WTC11 (cell line): ENCODE data around the gene COG3. TPM values are rescaled to one million over a fixed set of nuclear protein-coding genes. Genes with fewer than 3 reads are reported as not detected.

Experiments used
- ATAC-seq: fragments of 200-7000 bp; cut with Tn5 transposase; 2 replicates; pipeline ENCODE4 v1.10.0; 2021; ENCODE audit warnings: mild to moderate bottlenecking, moderate library complexity
- CTCF ChIA-PET: fragments of 300-600 bp; sonication (Branson Sonifier 250); formaldehyde crosslinking; loops from one replicate; lab custom pipeline; 2021; ENCODE audit warnings: antibody characterized with exemption; lab: Charles Lee
- POLR2A ChIA-PET: fragments of 350-600 bp; sonication (Branson Sonifier 250); formaldehyde crosslinking; loops from one replicate; lab custom pipeline; 2021; ENCODE audit warnings: antibody characterized with exemption; lab: Charles Lee
- DNase-seq: peaks from one replicate; pipeline ENCODE4 v3.0.0; 2021; ENCODE audit warnings: low spot score
- H3K27ac Mint-ChIP-seq: 2 replicates; pipeline ENCODE4 v1.8.0; 2021; ENCODE audit warnings: mixed read lengths
- H3K27me3 Mint-ChIP-seq: 2 replicates; pipeline ENCODE4 v1.8.0; 2021; ENCODE audit warnings: low read depth, mild to moderate bottlenecking, moderate library complexity, mixed read lengths
- H3K36me3 Mint-ChIP-seq: 2 replicates; pipeline ENCODE4 v1.8.0; 2021; ENCODE audit warnings: mixed read lengths
- H3K4me1 Mint-ChIP-seq: 2 replicates; pipeline ENCODE4 v1.8.0; 2022; ENCODE audit warnings: mixed read lengths
- H3K4me3 Mint-ChIP-seq: 2 replicates; pipeline ENCODE4 v1.8.0; 2021; ENCODE audit warnings: mild to moderate bottlenecking, moderate library complexity, mixed read lengths
- H3K9me3 Mint-ChIP-seq: 2 replicates; pipeline ENCODE4 v1.8.0; 2021; ENCODE audit warnings: mixed read lengths
- AFF4 ChIP-seq: sonication (generic); formaldehyde crosslinking; IDR thresholded peaks from 2 replicates; pipeline ENCODE4 v1.8.1; 2023; ENCODE audit warnings: mild to moderate bottlenecking, missing genetic modification reagents, borderline replicate concordance
- CTCF ChIP-seq: fragments of 200-600 bp; IDR thresholded peaks from 2 replicates; pipeline ENCODE4 v1.8.0; 2022; ENCODE audit warnings: antibody characterized with exemption
- ESRRA ChIP-seq: sonication (generic); formaldehyde crosslinking; IDR thresholded peaks from 2 replicates; pipeline ENCODE4 v1.8.1; 2022; ENCODE audit warnings: mild to moderate bottlenecking, missing genetic modification reagents, borderline replicate concordance
- FOXJ3 ChIP-seq: sonication (generic); formaldehyde crosslinking; IDR thresholded peaks from 2 replicates; pipeline ENCODE4 v1.9.0; 2021; ENCODE audit warnings: missing genetic modification reagents, mild to moderate bottlenecking, borderline replicate concordance
- GRHL2 ChIP-seq: fragments of 250-450 bp; sonication (Bioruptor Pico); IDR thresholded peaks from 2 replicates; pipeline ENCODE4 v1.8.0; 2022; ENCODE audit warnings: mild to moderate bottlenecking, moderate library complexity; ENCODE audit not compliant: insufficient replicate concordance, severe bottlenecking
- GTF2I ChIP-seq: fragments of 250-450 bp; sonication (Bioruptor Pico); conservative IDR thresholded peaks from 2 replicates; pipeline ENCODE4 v1.4.0; 2021; ENCODE audit warnings: mild to moderate bottlenecking
- HMGA2 ChIP-seq: fragments of 250-450 bp; sonication (Bioruptor Pico); IDR thresholded peaks from 2 replicates; pipeline ENCODE4 v1.4.0; 2021; ENCODE audit warnings: mild to moderate bottlenecking, moderate library complexity
- NR1H2 ChIP-seq: sonication (generic); formaldehyde crosslinking; IDR thresholded peaks from 2 replicates; pipeline ENCODE4 v1.9.0; 2021; ENCODE audit warnings: mild to moderate bottlenecking, moderate library complexity, missing genetic modification reagents
- NR2C2 ChIP-seq: sonication (generic); formaldehyde crosslinking; IDR thresholded peaks from 2 replicates; pipeline ENCODE4 v1.8.0; 2022; ENCODE audit warnings: mild to moderate bottlenecking, missing genetic modification reagents
- RORB ChIP-seq: fragments of 250-450 bp; sonication (Bioruptor Pico); IDR thresholded peaks from 2 replicates; pipeline ENCODE4 v1.9.0; 2021; ENCODE audit warnings: mild to moderate bottlenecking
- SP1 ChIP-seq: sonication (generic); formaldehyde crosslinking; conservative IDR thresholded peaks from 2 replicates; pipeline ENCODE4 v1.8.1; 2022; ENCODE audit warnings: missing genetic modification reagents
- ZBTB21 ChIP-seq: sonication (generic); formaldehyde crosslinking; IDR thresholded peaks from 2 replicates; pipeline ENCODE4 v1.8.1; 2023; ENCODE audit warnings: mild to moderate bottlenecking, missing genetic modification reagents, borderline replicate concordance
- ZNF121 ChIP-seq: sonication (generic); formaldehyde crosslinking; IDR thresholded peaks from 2 replicates; pipeline ENCODE4 v1.8.0; 2023; ENCODE audit warnings: missing genetic modification reagents
- ZNF232 ChIP-seq: sonication (generic); formaldehyde crosslinking; IDR thresholded peaks from 2 replicates; pipeline ENCODE4 v1.8.0; 2022; ENCODE audit warnings: mild to moderate bottlenecking, missing genetic modification reagents
- ZNF396 ChIP-seq: fragments of 250-450 bp; sonication (Bioruptor Pico); IDR thresholded peaks from 2 replicates; pipeline ENCODE4 v1.8.0; 2021; ENCODE audit warnings: mild to moderate bottlenecking, moderate library complexity, borderline replicate concordance
- ZNF416 ChIP-seq: fragments of 250-450 bp; sonication (Bioruptor Pico); IDR thresholded peaks from 2 replicates; pipeline ENCODE4 v1.9.0; 2021; ENCODE audit warnings: mild to moderate bottlenecking, inconsistent platforms
- ZNF423 ChIP-seq: fragments of 250-450 bp; sonication (Bioruptor Pico); IDR thresholded peaks from 2 replicates; pipeline ENCODE4 v2.1.2; 2022; ENCODE audit warnings: mild to moderate bottlenecking, moderate library complexity
- ZNF425 ChIP-seq: fragments of 250-450 bp; sonication (Bioruptor Pico); conservative IDR thresholded peaks from 2 replicates; pipeline ENCODE4 v1.9.0; 2021; ENCODE audit warnings: mild to moderate bottlenecking
- ZNF532 ChIP-seq: fragments of 250-450 bp; sonication (Bioruptor Pico); IDR thresholded peaks from 2 replicates; pipeline ENCODE4 v1.9.0; 2021; ENCODE audit warnings: mild to moderate bottlenecking, borderline replicate concordance
- total RNA-seq: library from RNA; stranded (reverse); gene quantifications from 3 replicates; pipeline ENCODE4 v1.2.3, GENCODE V29; 2021
- TF ChIP-seq, protein P1 (sequence below): sonication (generic); formaldehyde crosslinking; IDR thresholded peaks from 2 replicates; pipeline ENCODE4 v1.8.1; 2022; ENCODE audit warnings: missing genetic modification reagents, borderline replicate concordance
- TF ChIP-seq, protein P2 (sequence below): sonication (generic); formaldehyde crosslinking; IDR thresholded peaks from 2 replicates; pipeline ENCODE4 v1.8.0; 2022; ENCODE audit warnings: mild to moderate bottlenecking, missing genetic modification reagents

COG3 gene
- total RNA-seq, 1 experiment from 2014 or later: 21.6 TPM

- TF ChIP-seq, protein P1, sequence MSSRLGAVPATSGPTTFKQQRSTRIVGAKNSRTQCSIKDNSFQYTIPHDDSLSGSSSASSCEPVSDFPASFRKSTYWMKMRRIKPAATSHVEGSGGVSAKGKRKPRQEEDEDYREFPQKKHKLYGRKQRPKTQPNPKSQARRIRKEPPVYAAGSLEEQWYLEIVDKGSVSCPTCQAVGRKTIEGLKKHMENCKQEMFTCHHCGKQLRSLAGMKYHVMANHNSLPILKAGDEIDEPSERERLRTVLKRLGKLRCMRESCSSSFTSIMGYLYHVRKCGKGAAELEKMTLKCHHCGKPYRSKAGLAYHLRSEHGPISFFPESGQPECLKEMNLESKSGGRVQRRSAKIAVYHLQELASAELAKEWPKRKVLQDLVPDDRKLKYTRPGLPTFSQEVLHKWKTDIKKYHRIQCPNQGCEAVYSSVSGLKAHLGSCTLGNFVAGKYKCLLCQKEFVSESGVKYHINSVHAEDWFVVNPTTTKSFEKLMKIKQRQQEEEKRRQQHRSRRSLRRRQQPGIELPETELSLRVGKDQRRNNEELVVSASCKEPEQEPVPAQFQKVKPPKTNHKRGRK: no peak
- TF ChIP-seq ZNF396 (CRISPR knock-in tag): no peak
- TF ChIP-seq CTCF: no peak
- TF ChIP-seq GRHL2: no peak
- no peak for TF ChIP-seq ZNF416 (CRISPR knock-in tag)
- no peak for TF ChIP-seq ZNF423
- TF ChIP-seq GTF2I (CRISPR knock-in tag): no peak
- TF ChIP-seq SP1: no peak
- TF ChIP-seq NR1H2 (CRISPR knock-in tag): no peak
- no peak for TF ChIP-seq ESRRA
- no peak for TF ChIP-seq AFF4 (CRISPR knock-in tag)
Observed at GRCh38 chr13:45492538-45492937, 27.8 kb downstream of the COG3 start (continued).

DNA sequence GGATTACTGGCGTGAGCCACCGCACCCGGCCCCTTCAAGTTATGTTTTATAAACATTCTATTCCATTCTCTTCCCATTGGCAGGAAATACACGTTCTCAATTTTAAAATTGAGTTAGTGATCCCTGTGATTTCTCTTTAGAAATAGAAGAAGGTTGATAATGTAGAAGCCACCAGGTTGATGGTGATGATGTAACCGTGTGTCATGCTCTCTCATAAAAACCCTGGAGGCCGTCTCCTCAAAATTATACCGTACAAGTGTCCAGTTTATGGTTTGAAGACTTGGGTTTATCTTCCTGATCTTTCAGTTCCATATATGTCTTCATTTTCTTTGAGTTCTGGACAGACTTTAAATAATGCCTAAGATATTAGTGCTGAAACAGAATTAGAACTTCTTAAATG, 32.2 kb downstream of the COG3 start:
- Mint-ChIP-seq H3K27ac (no peak overlapping the region), H3K27me3 (no peaks in the 10 kb centered on the region), H3K4me3 (no peak overlapping the region), H3K36me3 (peaks cover 38% of the 10 kb centered on the region), H3K9me3 (peaks cover 7% of the 10 kb centered on the region), H3K4me1 (no peaks in the 10 kb centered on the region)
- DNase-seq (no peak), ATAC-seq (no peak)
- no peak for TF ChIP-seq FOXJ3 (CRISPR knock-in tag)
- TF ChIP-seq ZNF532: no peak
- no peak for TF ChIP-seq ZBTB21 (CRISPR knock-in tag)
- TF ChIP-seq RORB (CRISPR knock-in tag): no peak
- TF ChIP-seq, protein P1: no peak
- no peak for TF ChIP-seq ZNF121 (CRISPR knock-in tag)
- TF ChIP-seq ZNF425: no peak
- TF ChIP-seq HMGA2: no peak
- TF ChIP-seq, protein P2, sequence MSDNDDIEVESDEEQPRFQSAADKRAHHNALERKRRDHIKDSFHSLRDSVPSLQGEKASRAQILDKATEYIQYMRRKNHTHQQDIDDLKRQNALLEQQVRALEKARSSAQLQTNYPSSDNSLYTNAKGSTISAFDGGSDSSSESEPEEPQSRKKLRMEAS (CRISPR knock-in tag): no peak
- no peak for TF ChIP-seq ZNF232 (CRISPR knock-in tag)
- no peak for TF ChIP-seq NR2C2 (CRISPR knock-in tag)
- CTCF ChIA-PET: no interaction called here
- POLR2A ChIA-PET: no interaction called here
